H1 (cell line): ENCODE results near the gene CCDC182.

Experiments used
- EZH2 ChIP-seq: fragments of 200-600 bp; sonication (generic); IDR thresholded peaks from 2 replicates; pipeline ENCODE4 v1.7.1; 2012; ENCODE audit warnings: low read depth, mild to moderate bottlenecking, moderate library complexity, low read length, inconsistent platforms; ENCODE audit not compliant: severe bottlenecking
- KDM5A ChIP-seq: fragments of 200-600 bp; IDR thresholded peaks from 2 replicates; pipeline ENCODE4 v1.7.1; 2012; ENCODE audit warnings: mild to moderate bottlenecking, low read length, inconsistent platforms, mixed read lengths
- RBBP5 ChIP-seq: IDR thresholded peaks from 2 replicates; pipeline ENCODE4 v1.7.1; 2012; ENCODE audit warnings: low read depth, mild to moderate bottlenecking, inconsistent platforms, low read length, moderate library complexity, borderline replicate concordance
- SIN3A ChIP-seq, 2 experiments: IDR thresholded peaks in 1 of 2; conservative IDR thresholded peaks in 1 of 2; 2 replicates each; pipeline ENCODE4 v1.6.1; 2011 to 2012; ENCODE audit warnings: low read length in 2 of 2, improper control_type of control experiment in 1 of 2, low read depth in 1 of 2, mild to moderate bottlenecking in 1 of 2
- TEAD4 ChIP-seq: IDR thresholded peaks from 2 replicates; pipeline ENCODE4 v1.6.1; 2012; ENCODE audit warnings: low read depth, low read length, inconsistent platforms, mixed read lengths
- TF ChIP-seq, protein P1 (sequence below): IDR thresholded peaks from 2 replicates; pipeline ENCODE4 v1.6.1; 2011; ENCODE audit warnings: low read length, improper control_type of control experiment
- TF ChIP-seq, protein P2 (sequence below), 3 experiments: IDR thresholded peaks; 1 replicate in 2 of 3; 2 replicates in 1 of 3; pipeline versions ENCODE4 v1.5.1 to v1.6.1; 2011; ENCODE audit warnings: low read length in 3 of 3, mild to moderate bottlenecking in 3 of 3, inconsistent platforms in 2 of 3, low read depth in 1 of 3, moderate library complexity in 1 of 3; ENCODE audit not compliant: insufficient read depth in 1 of 3; ENCODE audit errors: control extremely low read depth in 1 of 3
- TF ChIP-seq, protein P3 (sequence below): IDR thresholded peaks from 2 replicates; pipeline ENCODE4 v1.6.1; 2012; ENCODE audit warnings: inconsistent platforms

DNA sequence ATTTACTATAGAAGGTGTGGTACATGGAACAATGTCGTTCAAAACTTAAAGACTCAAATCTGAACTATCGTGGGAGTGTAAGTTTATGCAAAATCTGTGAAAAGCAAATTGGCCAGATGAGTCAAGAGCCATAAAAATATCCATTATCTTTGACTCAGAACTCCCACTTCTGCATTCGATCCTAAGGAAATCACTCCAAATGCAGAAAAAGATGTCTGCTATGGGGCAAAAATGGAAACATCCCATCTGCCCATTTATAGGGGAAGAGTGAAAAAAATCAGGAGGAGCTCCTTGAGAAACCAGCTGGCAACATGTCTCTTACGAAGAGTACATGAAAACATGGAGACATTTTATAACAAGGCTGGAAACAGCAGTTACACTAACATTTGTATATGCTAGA lies 43.6 kb upstream of the CCDC182 start:
- TF ChIP-seq, protein P1, sequence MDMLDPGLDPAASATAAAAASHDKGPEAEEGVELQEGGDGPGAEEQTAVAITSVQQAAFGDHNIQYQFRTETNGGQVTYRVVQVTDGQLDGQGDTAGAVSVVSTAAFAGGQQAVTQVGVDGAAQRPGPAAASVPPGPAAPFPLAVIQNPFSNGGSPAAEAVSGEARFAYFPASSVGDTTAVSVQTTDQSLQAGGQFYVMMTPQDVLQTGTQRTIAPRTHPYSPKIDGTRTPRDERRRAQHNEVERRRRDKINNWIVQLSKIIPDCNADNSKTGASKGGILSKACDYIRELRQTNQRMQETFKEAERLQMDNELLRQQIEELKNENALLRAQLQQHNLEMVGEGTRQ, result no peak
- TF ChIP-seq, protein P2, sequence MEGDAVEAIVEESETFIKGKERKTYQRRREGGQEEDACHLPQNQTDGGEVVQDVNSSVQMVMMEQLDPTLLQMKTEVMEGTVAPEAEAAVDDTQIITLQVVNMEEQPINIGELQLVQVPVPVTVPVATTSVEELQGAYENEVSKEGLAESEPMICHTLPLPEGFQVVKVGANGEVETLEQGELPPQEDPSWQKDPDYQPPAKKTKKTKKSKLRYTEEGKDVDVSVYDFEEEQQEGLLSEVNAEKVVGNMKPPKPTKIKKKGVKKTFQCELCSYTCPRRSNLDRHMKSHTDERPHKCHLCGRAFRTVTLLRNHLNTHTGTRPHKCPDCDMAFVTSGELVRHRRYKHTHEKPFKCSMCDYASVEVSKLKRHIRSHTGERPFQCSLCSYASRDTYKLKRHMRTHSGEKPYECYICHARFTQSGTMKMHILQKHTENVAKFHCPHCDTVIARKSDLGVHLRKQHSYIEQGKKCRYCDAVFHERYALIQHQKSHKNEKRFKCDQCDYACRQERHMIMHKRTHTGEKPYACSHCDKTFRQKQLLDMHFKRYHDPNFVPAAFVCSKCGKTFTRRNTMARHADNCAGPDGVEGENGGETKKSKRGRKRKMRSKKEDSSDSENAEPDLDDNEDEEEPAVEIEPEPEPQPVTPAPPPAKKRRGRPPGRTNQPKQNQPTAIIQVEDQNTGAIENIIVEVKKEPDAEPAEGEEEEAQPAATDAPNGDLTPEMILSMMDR (IDR thresholded peaks at IDR 0.05; ENCODE audit: control extremely low read depth in 1 of 3, insufficient read depth in 1 of 3, low read depth in 1 of 3, low read length in 3 of 3), result no peak
- TF ChIP-seq, protein P3, sequence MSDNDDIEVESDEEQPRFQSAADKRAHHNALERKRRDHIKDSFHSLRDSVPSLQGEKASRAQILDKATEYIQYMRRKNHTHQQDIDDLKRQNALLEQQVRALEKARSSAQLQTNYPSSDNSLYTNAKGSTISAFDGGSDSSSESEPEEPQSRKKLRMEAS, result no peak
- TF ChIP-seq TEAD4 (no peak), EZH2 (no peak), KDM5A (no peak), RBBP5 (no peak), SIN3A (conservative IDR thresholded peaks at IDR 0.05 in 1 of 2, IDR thresholded peaks at IDR 0.05 in 1 of 2; ENCODE audit: low read depth in 1 of 2, low read length in 2 of 2) (no peak)
